ENCODE data around the gene IFNGR1.
A peak's percentile ranks its signal among the peaks of the same experiment; 100 is the strongest.
"Not testable (repeated sequence)": the region's sequence is repeated elsewhere in the genome, so short reads cannot be mapped to it uniquely, and the experiment has no call there.

IFNGR1 gene

GRCh38 chr6:137218917-137219663 is at the start of gene IFNGR1:
Gene IFNGR1, minus strand, starts transcription at chr6:137219385. Its CDS starts 58 bp downstream, at chr6:137219327.
- DNase-seq (ENCODE audit: low spot score), result peak; percentile 85

- no peak for DNase-seq (ENCODE audit: low spot score)
Measured at GRCh38 chr6:137268911-137269310, 49.7 kb upstream of the IFNGR1 start.

- DNase-seq (ENCODE audit: low spot score), result no peak
Measured at GRCh38 chr6:137266309-137266586, 47.1 kb upstream of the IFNGR1 start.

- no peak for DNase-seq (ENCODE audit: low spot score)
Measured at GRCh38 chr6:137265561-137266308, 46.5 kb upstream of the IFNGR1 start.

GRCh38 chr6:137264311-137265075 is 45.3 kb upstream of the IFNGR1 start:
- DNase-seq (ENCODE audit: low spot score), result no peak

GRCh38 chr6:137261761-137262160 is 42.6 kb upstream of the IFNGR1 start:
- DNase-seq (ENCODE audit: low spot score), result no peak

GRCh38 chr6:137261361-137261760 is 42.2 kb upstream of the IFNGR1 start:
- DNase-seq (ENCODE audit: low spot score), result no peak

- DNase-seq (ENCODE audit: low spot score), result no peak
Measured at GRCh38 chr6:137260217-137260616, 41.0 kb upstream of the IFNGR1 start.

- no peak for DNase-seq (ENCODE audit: low spot score)
Measured at GRCh38 chr6:137259349-137259748, 40.2 kb upstream of the IFNGR1 start.

- DNase-seq (ENCODE audit: low spot score), result peak; percentile 71
Measured at GRCh38 chr6:137258170-137258569, 39.0 kb upstream of the IFNGR1 start.

GRCh38 chr6:137256350-137257103 is 37.3 kb upstream of the IFNGR1 start:
- no peak for DNase-seq (ENCODE audit: low spot score)

GRCh38 chr6:137254966-137255365 is 35.8 kb upstream of the IFNGR1 start:
- DNase-seq (ENCODE audit: low spot score), result no peak

GRCh38 chr6:137254430-137254829 is 35.2 kb upstream of the IFNGR1 start:
- DNase-seq (ENCODE audit: low spot score), result not testable (repeated sequence)

- DNase-seq (ENCODE audit: low spot score), result no peak
Measured at GRCh38 chr6:137248702-137249101, 29.5 kb upstream of the IFNGR1 start.

- DNase-seq (ENCODE audit: low spot score), result no peak
Measured at GRCh38 chr6:137247724-137248123, 28.5 kb upstream of the IFNGR1 start.

GRCh38 chr6:137246791-137247202 is 27.6 kb upstream of the IFNGR1 start:
- no peak for DNase-seq (ENCODE audit: low spot score)

- no peak for DNase-seq (ENCODE audit: low spot score)
Measured at GRCh38 chr6:137246164-137246563, 27.0 kb upstream of the IFNGR1 start.

- peak; percentile 25 for DNase-seq (ENCODE audit: low spot score)
Measured at GRCh38 chr6:137241481-137242038, 22.4 kb upstream of the IFNGR1 start.

GRCh38 chr6:137240168-137240567 is 21.0 kb upstream of the IFNGR1 start:
- no peak for DNase-seq (ENCODE audit: low spot score)

GRCh38 chr6:137237413-137238170 is 18.4 kb upstream of the IFNGR1 start:
- no peak for DNase-seq (ENCODE audit: low spot score)
